Prostate gland (tissue), 2 donors: ENCODE results near the gene SLC38A3. TPM values are rescaled to one million over a fixed set of nuclear protein-coding genes. Genes with fewer than 3 reads are reported as not detected.
A peak's percentile ranks its signal among the peaks of the same experiment; 100 is the strongest.

Experiments used
- DNase-seq: peaks from one replicate; pipeline ENCODE4 v3.0.0-alpha.2; 2019; ENCODE audit warnings: low spot score
- H3K27ac ChIP-seq, 2 donors: fragments of 200-600 bp; sonication (generic); 2 replicates each; pipeline ENCODE4 v1.5.1; 2017 to 2019
- H3K27me3 ChIP-seq: fragments of 200-600 bp; sonication (generic); replicated peaks from 2 replicates; pipeline ENCODE4 v1.5.1; 2019; ENCODE audit not compliant: insufficient read depth
- H3K36me3 ChIP-seq, 2 donors: fragments of 200-600 bp; sonication (generic); 1 replicate in 1 of 2; 2 replicates in 1 of 2; pipeline versions ENCODE4 v1.5.1 to v1.8.1; 2017 to 2019
- H3K4me1 ChIP-seq: fragments of 200-600 bp; sonication (generic); replicated peaks from 2 replicates; pipeline ENCODE4 v1.5.1; 2019
- H3K4me3 ChIP-seq, 2 donors: fragments of 200-600 bp; sonication (generic); 2 replicates each; pipeline ENCODE4 v1.5.1; 2017 to 2019
- H3K9me3 ChIP-seq: fragments of 200-600 bp; sonication (generic); 2 replicates; pipeline ENCODE4 v1.5.1; 2017
- POLR2A ChIP-seq: fragments of 450-650 bp; IDR thresholded peaks from one replicate; pipeline ENCODE4 v1.6.1; 2016; ENCODE audit warnings: antibody characterized with exemption, mild to moderate bottlenecking
- POLR2AphosphoS5 ChIP-seq: sonication (generic); formaldehyde crosslinking; IDR thresholded peaks from one replicate; pipeline ENCODE4 v1.6.1; 2017; ENCODE audit warnings: antibody characterized with exemption
- WGBS: methylation state at CpG from one replicate; pipeline ENCODE4 v1.1.5; 2018; 5-methylcytosine and 5-hydroxymethylcytosine counted together
- intact Hi-C: fragments of 100-400 bp; cut with DNase I; formaldehyde crosslinking; loops from one replicate; pipeline ENCODE4 v1.14.2; 2022
- total RNA-seq, 2 donors: library from RNA; depleted of rRNA; stranded (reverse); fragments of >200 nt; gene quantifications; one replicate each; pipeline ENCODE4 v1.1.0, GENCODE V29; 2016
- TF ChIP-seq, protein P1 (sequence below), 4 experiments: fragments of 200-600 bp in 2 of 4; fragments of 450-650 bp in 2 of 4; sonication (generic) in 2 of 4; IDR thresholded peaks; 1 replicate in 3 of 4; 2 replicates in 1 of 4; pipeline ENCODE4 v1.5.1; 2016 to 2019; ENCODE audit warnings: antibody characterized with exemption in 4 of 4, mild to moderate bottlenecking in 2 of 4, moderate library complexity in 2 of 4

The SLC38A3 gene
- total RNA-seq, 2 donors from 2014 or later = 0.41 to 4.0 TPM

DNA sequence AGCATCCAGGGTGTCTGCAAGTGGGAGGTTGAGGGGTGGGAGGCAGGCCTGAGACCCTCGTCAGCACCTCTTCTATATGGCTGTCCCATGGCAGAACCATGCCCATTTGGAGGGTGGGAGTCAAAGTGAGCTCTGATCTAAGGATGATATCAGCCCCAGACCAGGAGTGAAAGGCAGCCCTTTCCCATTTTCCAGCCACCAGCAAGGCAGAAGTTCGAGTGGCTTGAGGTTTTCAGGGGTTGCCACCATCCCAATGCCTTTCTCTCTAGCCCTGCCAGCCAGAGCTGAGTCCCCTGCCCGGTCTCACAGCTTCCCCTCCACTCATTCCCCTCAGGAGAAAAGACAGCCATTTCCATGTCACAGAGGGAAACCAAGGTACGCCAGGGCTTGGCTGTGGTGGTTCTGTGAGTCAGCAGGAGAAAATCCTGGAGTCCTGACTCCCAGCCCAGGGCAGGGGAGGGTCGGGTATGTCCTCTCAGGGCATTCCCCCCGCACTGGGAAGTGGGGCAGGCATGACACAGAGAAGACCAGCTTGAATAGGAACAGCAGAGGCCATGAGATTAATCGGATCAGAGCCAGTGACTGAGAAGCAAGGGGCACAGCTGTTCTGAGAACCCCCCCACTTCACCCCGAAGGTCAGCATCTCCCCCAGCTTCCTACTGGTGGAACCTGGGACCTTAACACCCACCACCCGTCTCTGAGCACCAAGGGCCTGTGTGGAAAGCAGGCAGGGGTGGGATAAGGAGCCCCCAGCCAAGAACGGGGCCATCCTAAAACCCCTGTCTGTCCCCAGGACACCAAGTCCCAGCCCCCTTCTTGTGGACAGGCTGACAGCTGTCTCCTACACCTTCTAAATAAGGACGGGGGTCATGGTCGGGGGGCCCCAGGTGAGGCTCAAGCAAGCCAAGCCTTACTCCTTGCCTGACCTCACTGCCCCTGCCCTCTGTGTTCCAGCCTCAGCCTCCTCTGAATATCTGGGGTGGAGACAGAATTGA, 965 bp upstream of the SLC38A3 start:
- no peak overlapping the region for H3K4me3 ChIP-seq
- DNase-seq = no peak
- H3K27ac ChIP-seq = no peak overlapping the region
- WGBS = 81% methylated on average over 12 of the region's 12 CpGs
- no peaks in the 10 kb centered on the region for H3K36me3 ChIP-seq
- no peaks in the 10 kb centered on the region for H3K4me1 ChIP-seq
- intact Hi-C loops = no loop called here
- TF ChIP-seq POLR2AphosphoS5 = no peak
- TF ChIP-seq POLR2A = no peak
- TF ChIP-seq, protein P1, sequence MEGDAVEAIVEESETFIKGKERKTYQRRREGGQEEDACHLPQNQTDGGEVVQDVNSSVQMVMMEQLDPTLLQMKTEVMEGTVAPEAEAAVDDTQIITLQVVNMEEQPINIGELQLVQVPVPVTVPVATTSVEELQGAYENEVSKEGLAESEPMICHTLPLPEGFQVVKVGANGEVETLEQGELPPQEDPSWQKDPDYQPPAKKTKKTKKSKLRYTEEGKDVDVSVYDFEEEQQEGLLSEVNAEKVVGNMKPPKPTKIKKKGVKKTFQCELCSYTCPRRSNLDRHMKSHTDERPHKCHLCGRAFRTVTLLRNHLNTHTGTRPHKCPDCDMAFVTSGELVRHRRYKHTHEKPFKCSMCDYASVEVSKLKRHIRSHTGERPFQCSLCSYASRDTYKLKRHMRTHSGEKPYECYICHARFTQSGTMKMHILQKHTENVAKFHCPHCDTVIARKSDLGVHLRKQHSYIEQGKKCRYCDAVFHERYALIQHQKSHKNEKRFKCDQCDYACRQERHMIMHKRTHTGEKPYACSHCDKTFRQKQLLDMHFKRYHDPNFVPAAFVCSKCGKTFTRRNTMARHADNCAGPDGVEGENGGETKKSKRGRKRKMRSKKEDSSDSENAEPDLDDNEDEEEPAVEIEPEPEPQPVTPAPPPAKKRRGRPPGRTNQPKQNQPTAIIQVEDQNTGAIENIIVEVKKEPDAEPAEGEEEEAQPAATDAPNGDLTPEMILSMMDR (IDR thresholded peaks at IDR 0.05) = no peak
- H3K27me3 ChIP-seq = no peaks in the 10 kb centered on the region
- H3K9me3 ChIP-seq = no peaks in the 10 kb centered on the region

DNA sequence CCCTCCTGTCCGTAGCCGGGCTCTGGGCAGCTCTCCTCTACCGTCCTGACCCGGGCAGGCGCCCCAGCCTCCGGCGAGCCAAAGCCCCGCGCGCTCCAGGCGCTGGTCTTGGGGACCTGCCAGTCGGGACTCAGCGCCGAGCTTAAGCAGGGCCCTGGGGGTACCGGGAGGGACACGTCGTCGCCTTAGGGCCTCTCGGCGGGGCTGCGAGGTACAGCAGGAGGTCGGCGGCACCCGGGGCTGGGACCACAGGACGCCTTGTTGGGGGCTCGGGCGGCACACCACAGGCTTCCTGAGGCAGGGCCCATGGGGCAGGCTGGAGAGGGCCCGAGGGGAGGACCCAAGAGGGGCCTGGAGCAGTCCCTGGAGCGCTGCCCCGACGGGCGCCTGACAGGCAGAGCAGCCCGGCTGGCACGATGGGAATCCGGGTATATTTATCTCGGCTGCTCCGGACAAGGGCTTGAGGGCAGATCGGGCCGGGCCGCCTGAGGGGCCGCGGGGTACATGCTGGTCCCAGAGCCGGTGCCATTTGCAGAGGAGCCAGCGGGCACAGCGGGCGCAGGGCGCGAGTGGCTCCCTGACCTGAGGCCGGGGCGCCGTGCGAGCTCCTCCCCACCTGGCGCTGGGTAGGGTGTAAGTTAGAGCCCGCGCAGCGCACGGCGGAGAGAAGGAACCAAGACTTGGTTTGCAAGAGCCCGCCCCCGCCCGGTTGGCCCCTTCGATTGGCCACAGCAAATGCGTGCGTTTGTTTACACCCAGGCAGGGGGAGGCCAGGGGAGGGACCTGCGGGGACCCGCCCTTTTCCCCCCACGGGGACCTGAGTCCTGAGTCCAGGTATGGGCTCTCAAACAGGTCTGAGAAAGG, 574 bp downstream of the SLC38A3 start:
- no peaks in the 10 kb centered on the region for H3K4me1 ChIP-seq
- H3K9me3 ChIP-seq = no peaks in the 10 kb centered on the region
- peak; percentile 32 for DNase-seq
- no peak for TF ChIP-seq POLR2AphosphoS5
- no peak for TF ChIP-seq POLR2A
- TF ChIP-seq, protein P1 (IDR thresholded peaks at IDR 0.05) = no peak
- no peaks in the 10 kb centered on the region for H3K36me3 ChIP-seq
- WGBS = 5% methylated on average over 52 of the region's 67 CpGs
- no peaks in the 10 kb centered on the region for H3K27me3 ChIP-seq
- intact Hi-C loops = no loop called here
- H3K4me3 ChIP-seq = peak overlapping the region; percentile 10 to 20
- H3K27ac ChIP-seq = no peak overlapping the region

DNA sequence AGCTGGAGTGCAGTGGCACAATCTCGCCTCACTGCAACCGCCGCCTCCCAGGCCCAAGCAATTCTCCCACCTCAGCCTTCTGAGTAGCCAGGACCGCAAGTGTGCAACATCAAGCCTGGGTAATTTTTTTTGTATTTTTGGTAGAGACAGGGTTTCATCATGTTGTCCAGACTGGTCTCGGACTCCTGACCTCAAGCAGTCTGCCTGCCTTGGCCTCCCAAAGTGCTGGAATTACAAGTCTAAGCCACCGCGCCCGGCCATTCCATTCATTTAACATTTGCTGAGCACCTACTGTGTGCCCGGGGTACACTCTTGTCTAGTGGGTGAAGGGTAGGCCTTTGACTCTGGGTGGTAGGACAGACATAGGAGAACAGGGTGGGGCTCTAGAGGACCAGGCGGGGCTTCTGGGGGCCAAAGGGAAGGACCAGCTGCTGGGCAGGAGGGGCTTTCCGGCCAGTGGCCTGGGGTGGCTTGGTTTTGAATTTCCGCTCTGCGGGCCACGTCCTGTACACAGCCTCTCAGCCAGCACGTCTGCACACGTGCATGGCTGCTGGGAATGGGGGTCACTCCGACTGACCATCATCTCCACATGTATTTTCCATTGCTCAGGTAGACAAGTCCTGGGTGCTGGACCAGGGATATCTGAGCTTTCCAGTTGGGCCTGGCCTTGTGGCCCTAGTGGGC, 2.4 kb downstream of the SLC38A3 start:
- intact Hi-C loops = no loop called here
- H3K27ac ChIP-seq = no peak overlapping the region
- 96% methylated on average over 17 of the region's 17 CpGs for WGBS
- no peak for DNase-seq
- no peaks in the 10 kb centered on the region for H3K9me3 ChIP-seq
- no peak overlapping the region for H3K4me3 ChIP-seq
- H3K27me3 ChIP-seq = no peaks in the 10 kb centered on the region
- TF ChIP-seq POLR2AphosphoS5 (no peak), POLR2A (no peak)
- TF ChIP-seq, protein P1 (IDR thresholded peaks at IDR 0.05) = no peak
- no peaks in the 10 kb centered on the region for H3K4me1 ChIP-seq
- no peaks in the 10 kb centered on the region for H3K36me3 ChIP-seq

DNA sequence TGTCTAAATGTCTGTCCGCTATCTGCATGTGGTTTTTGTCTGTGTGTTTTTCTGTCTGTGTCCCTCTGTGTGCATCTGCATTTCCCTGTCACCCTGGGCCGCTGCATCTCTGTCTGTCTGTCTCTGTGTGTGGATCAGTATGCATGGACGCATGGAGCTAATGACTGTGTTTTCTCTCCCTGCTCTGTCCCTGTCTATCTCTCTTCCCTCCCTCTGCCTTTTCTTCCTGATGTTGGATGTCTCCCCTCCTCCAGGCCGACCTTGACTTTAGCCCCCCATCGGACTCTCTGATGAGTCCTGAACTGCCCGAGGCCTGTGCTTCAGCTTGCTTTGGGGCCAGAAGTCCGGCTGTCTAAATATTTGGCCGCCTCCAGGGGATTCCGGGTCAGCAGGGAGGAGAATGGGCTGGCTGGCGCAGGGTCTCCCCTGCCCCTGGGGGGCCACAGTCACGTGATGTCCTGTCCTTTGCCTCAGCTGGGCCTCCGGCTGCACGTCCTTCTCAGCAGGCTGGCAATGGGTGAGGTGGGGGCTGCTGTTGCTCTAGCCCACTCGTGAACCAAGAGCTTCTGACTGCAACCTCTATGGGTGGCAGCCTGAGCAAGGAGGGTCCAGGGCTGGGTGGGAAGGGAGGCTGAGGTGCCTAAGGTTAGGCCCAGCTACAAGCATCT, 3.7 kb downstream of the SLC38A3 start:
- WGBS = 80% methylated on average over 12 of the region's 14 CpGs

More for the DNA sequence above, 3.7 kb downstream of the SLC38A3 start:
- intact Hi-C loops = no loop called here
- H3K4me1 ChIP-seq = no peaks in the 10 kb centered on the region
- no peaks in the 10 kb centered on the region for H3K9me3 ChIP-seq
- no peak for DNase-seq
- no peaks in the 10 kb centered on the region for H3K36me3 ChIP-seq
- H3K4me3 ChIP-seq = no peak overlapping the region
- H3K27ac ChIP-seq = no peak overlapping the region
- no peaks in the 10 kb centered on the region for H3K27me3 ChIP-seq
- TF ChIP-seq, protein P1 (IDR thresholded peaks at IDR 0.05) = no peak
- TF ChIP-seq POLR2AphosphoS5 (no peak), POLR2A (no peak)
